GM21515 (cell line): Measurements from ENCODE around the gene CSNK2A1.

Experiments
- ATAC-seq: cut with Tn5 transposase; IDR thresholded peaks from one replicate; pipeline ENCODE4 v1.9.1; 2021; ENCODE audit not compliant: unreplicated experiment

Gene CSNK2A1

GRCh38 chr20:432208-432607, 111.4 kb downstream of the CSNK2A1 start:
- no peak for ATAC-seq

- no peak for ATAC-seq
Measured at GRCh38 chr20:431012-431904, 112.3 kb downstream of the CSNK2A1 start.

- no peak for ATAC-seq
Measured at GRCh38 chr20:430091-430999, 113.2 kb downstream of the CSNK2A1 start.

- ATAC-seq, result no peak
Measured at GRCh38 chr20:428658-429200, 114.9 kb downstream of the CSNK2A1 start.

- no peak for ATAC-seq
Measured at GRCh38 chr20:427849-428657, 115.5 kb downstream of the CSNK2A1 start.

- no peak for ATAC-seq
Measured at GRCh38 chr20:427401-427800, 116.2 kb downstream of the CSNK2A1 start.

GRCh38 chr20:426566-426965, 117.0 kb downstream of the CSNK2A1 start:
- no peak for ATAC-seq
